Measurements from ENCODE around the gene MPHOSPH10.
A peak's percentile ranks its signal among the peaks of the same experiment; 100 is the strongest.
"Not testable (repeated sequence)": the region's sequence is repeated elsewhere in the genome, so short reads cannot be mapped to it uniquely, and the experiment has no call there.

MPHOSPH10 gene

GRCh38 chr2:71130152-71130904 lies at the start of gene MPHOSPH10, which contains the start of gene MCEE:
TSS of gene MPHOSPH10 (plus strand) at chr2:71130634. CDS start at chr2:71130666, 32 bp downstream.
TSS of gene MCEE (minus strand) at chr2:71130229. CDS start at chr2:71130219, 10 bp downstream.
- DNase-seq = peak; percentile 92

GRCh38 chr2:71082402-71083252 lies 47.8 kb upstream of the MPHOSPH10 start:
- DNase-seq = peak; percentile 62

- DNase-seq = not testable (repeated sequence)
These were observed 47.1 kb upstream of the MPHOSPH10 start for GRCh38 chr2:71083297-71083696.

- DNase-seq = not testable (repeated sequence)
These were observed 46.6 kb upstream of the MPHOSPH10 start for GRCh38 chr2:71083752-71084312.

- DNase-seq = not testable (repeated sequence)
These were observed 45.0 kb upstream of the MPHOSPH10 start for GRCh38 chr2:71085325-71086003.

- DNase-seq = not testable (repeated sequence)
These were observed 41.0 kb upstream of the MPHOSPH10 start for GRCh38 chr2:71089475-71089874.

GRCh38 chr2:71091808-71092207 lies 38.6 kb upstream of the MPHOSPH10 start:
- DNase-seq = not testable (repeated sequence)

GRCh38 chr2:71092491-71093260 lies 37.8 kb upstream of the MPHOSPH10 start:
- DNase-seq = not testable (repeated sequence)

GRCh38 chr2:71100195-71100964 lies 30.1 kb upstream of the MPHOSPH10 start:
- DNase-seq = peak; percentile 52

GRCh38 chr2:71101656-71102055 lies 28.8 kb upstream of the MPHOSPH10 start:
- DNase-seq = no peak

GRCh38 chr2:71102981-71103681 lies 27.3 kb upstream of the MPHOSPH10 start:
- DNase-seq = no peak

GRCh38 chr2:71103809-71104208 lies 26.6 kb upstream of the MPHOSPH10 start:
- DNase-seq = no peak

- DNase-seq = not testable (repeated sequence)
These were observed 24.0 kb upstream of the MPHOSPH10 start for GRCh38 chr2:71106463-71106862.

- DNase-seq = no peak
These were observed 22.3 kb upstream of the MPHOSPH10 start for GRCh38 chr2:71108091-71108490.

- DNase-seq = no peak
These were observed 16.6 kb upstream of the MPHOSPH10 start for GRCh38 chr2:71113843-71114242.

GRCh38 chr2:71117063-71117462 lies 13.4 kb upstream of the MPHOSPH10 start:
- DNase-seq = no peak

- DNase-seq = no peak
These were observed 10.2 kb upstream of the MPHOSPH10 start for GRCh38 chr2:71120195-71120594.

GRCh38 chr2:71121479-71121878 lies 9.0 kb upstream of the MPHOSPH10 start:
- no peak for DNase-seq

- no peak for DNase-seq
These were observed 7.8 kb upstream of the MPHOSPH10 start for GRCh38 chr2:71122387-71123298.

Measured in stimulated activated CD4-positive, alpha-beta T cell treated with anti-CD3 and anti-CD28 coated beads, Interleukin-4, amount 100 ng/mL, for 24 hours (primary cell).